T-helper 17 cell (primary cell): ENCODE data around the gene SNAPC4. TPM values are rescaled to one million over a fixed set of nuclear protein-coding genes. Genes with fewer than 3 reads are reported as not detected.

ENCODE experiments used
- ATAC-seq: fragments of 150-1000 bp; cut with Tn5 transposase; 2 replicates; pipeline ENCODE4 v1.10.0; 2021; ENCODE audit warnings: mild to moderate bottlenecking, moderate library complexity
- DNase-seq, 3 donors: peaks; one replicate each; pipeline versions ENCODE4 v3.0.0 to v3.0.0-alpha.2; 2020 to 2021
- H3K9me3 ChIP-seq: one replicate; pipeline ENCODE4 v1.7.0; 2013; ENCODE audit warnings: low read length, mild to moderate bottlenecking; ENCODE audit not compliant: control insufficient read depth, poor library complexity, severe bottlenecking
- H3K27ac Mint-ChIP-seq: one replicate; pipeline ENCODE4 v1.8.0; 2022; ENCODE audit warnings: mild to moderate bottlenecking, moderate library complexity, mixed read lengths
- H3K27me3 Mint-ChIP-seq: one replicate; pipeline ENCODE4 v1.8.0; 2022; ENCODE audit warnings: mixed read lengths
- H3K36me3 Mint-ChIP-seq: one replicate; pipeline ENCODE4 v1.8.0; 2022; ENCODE audit warnings: low read depth, mixed read lengths
- H3K4me1 Mint-ChIP-seq: one replicate; pipeline ENCODE4 v1.8.0; 2022; ENCODE audit warnings: mild to moderate bottlenecking, mixed read lengths
- H3K4me3 Mint-ChIP-seq: one replicate; pipeline ENCODE4 v1.8.0; 2022; ENCODE audit warnings: mild to moderate bottlenecking, moderate library complexity, mixed read lengths
- total RNA-seq, 4 donors: library from RNA in 2 of 4; stranded (reverse) in 2 of 4; gene quantifications; one replicate each; pipeline ENCODE4 v1.2.3 and lab custom pipeline; 2022 to 2026

Gene SNAPC4
- total RNA-seq, 2 donors from 2014 or later = 10.6 to 11.0 TPM

- no peaks in the 10 kb centered on the region for H3K9me3 ChIP-seq
- peak overlapping the region; percentile 74 for H3K27ac Mint-ChIP-seq
- H3K27me3 Mint-ChIP-seq = no peaks in the 10 kb centered on the region
- no peaks in the 10 kb centered on the region for H3K36me3 Mint-ChIP-seq
- H3K4me1 Mint-ChIP-seq = peaks cover 27% of the 10 kb centered on the region
- H3K4me3 Mint-ChIP-seq = peak overlapping the region; percentile 87
- peak; percentile 13 for ATAC-seq
- DNase-seq = peak; percentile 29 to 44 (median 40)
Measured at GRCh38 chr9:136399176-136400037, 563 bp downstream of the SNAPC4 start.

GRCh38 chr9:136398286-136398685 is 1.7 kb downstream of the SNAPC4 start:
- Mint-ChIP-seq H3K36me3 (no peaks in the 10 kb centered on the region), H3K4me3 (peak overlapping the region; percentile 87), H3K27me3 (no peaks in the 10 kb centered on the region), H3K27ac (no peak overlapping the region), H3K4me1 (peaks cover 18% of the 10 kb centered on the region)
- ATAC-seq (no peak), DNase-seq (no peak)
- no peaks in the 10 kb centered on the region for H3K9me3 ChIP-seq

- Mint-ChIP-seq H3K27me3 (no peaks in the 10 kb centered on the region), H3K4me1 (peaks cover 17% of the 10 kb centered on the region), H3K27ac (no peak overlapping the region), H3K36me3 (no peaks in the 10 kb centered on the region), H3K4me3 (no peak overlapping the region)
- DNase-seq (no peak), ATAC-seq (no peak)
- H3K9me3 ChIP-seq = no peaks in the 10 kb centered on the region
Measured at GRCh38 chr9:136397643-136398042, 2.3 kb downstream of the SNAPC4 start.

GRCh38 chr9:136396219-136396515 is 3.8 kb downstream of the SNAPC4 start:
- peaks cover 3% of the 10 kb centered on the region for H3K36me3 Mint-ChIP-seq
- ATAC-seq = no peak
- no peak overlapping the region for H3K27ac Mint-ChIP-seq
- H3K27me3 Mint-ChIP-seq = no peaks in the 10 kb centered on the region
- H3K4me3 Mint-ChIP-seq = no peak overlapping the region
- H3K4me1 Mint-ChIP-seq = peaks cover 18% of the 10 kb centered on the region
- no peaks in the 10 kb centered on the region for H3K9me3 ChIP-seq
- no peak for DNase-seq

GRCh38 chr9:136395345-136396218 is 4.4 kb downstream of the SNAPC4 start:
- no peaks in the 10 kb centered on the region for H3K9me3 ChIP-seq
- peaks cover 4% of the 10 kb centered on the region for H3K36me3 Mint-ChIP-seq
- H3K27ac Mint-ChIP-seq = no peak overlapping the region
- ATAC-seq = no peak
- no peak for DNase-seq
- no peaks in the 10 kb centered on the region for H3K27me3 Mint-ChIP-seq
- H3K4me3 Mint-ChIP-seq = no peak overlapping the region
- H3K4me1 Mint-ChIP-seq = peaks cover 17% of the 10 kb centered on the region

GRCh38 chr9:136395020-136395340 is 5.0 kb downstream of the SNAPC4 start:
- Mint-ChIP-seq H3K4me3 (no peak overlapping the region), H3K27me3 (no peaks in the 10 kb centered on the region), H3K4me1 (peaks cover 15% of the 10 kb centered on the region), H3K27ac (no peak overlapping the region), H3K36me3 (peaks cover 4% of the 10 kb centered on the region)
- no peaks in the 10 kb centered on the region for H3K9me3 ChIP-seq
- no peak for ATAC-seq
- DNase-seq = no peak

GRCh38 chr9:136394312-136395019 is 5.5 kb downstream of the SNAPC4 start:
- no peak for DNase-seq
- peaks cover 17% of the 10 kb centered on the region for H3K4me1 Mint-ChIP-seq
- no peaks in the 10 kb centered on the region for H3K9me3 ChIP-seq
- H3K27me3 Mint-ChIP-seq = no peaks in the 10 kb centered on the region
- no peak overlapping the region for H3K4me3 Mint-ChIP-seq
- no peak for ATAC-seq
- peaks cover 6% of the 10 kb centered on the region for H3K36me3 Mint-ChIP-seq
- H3K27ac Mint-ChIP-seq = no peak overlapping the region

GRCh38 chr9:136393531-136393930 is 6.4 kb downstream of the SNAPC4 start:
- peaks cover 10% of the 10 kb centered on the region for H3K4me1 Mint-ChIP-seq
- H3K4me3 Mint-ChIP-seq = no peak overlapping the region
- DNase-seq (no peak), ATAC-seq (no peak)
- H3K27me3 Mint-ChIP-seq = no peaks in the 10 kb centered on the region
- H3K36me3 Mint-ChIP-seq = peaks cover 6% of the 10 kb centered on the region
- no peak overlapping the region for H3K27ac Mint-ChIP-seq
- no peaks in the 10 kb centered on the region for H3K9me3 ChIP-seq

- H3K27me3 Mint-ChIP-seq = no peaks in the 10 kb centered on the region
- no peak overlapping the region for H3K4me3 Mint-ChIP-seq
- peaks cover 6% of the 10 kb centered on the region for H3K4me1 Mint-ChIP-seq
- H3K9me3 ChIP-seq = no peaks in the 10 kb centered on the region
- no peak overlapping the region for H3K27ac Mint-ChIP-seq
- no peak for ATAC-seq
- H3K36me3 Mint-ChIP-seq = peaks cover 6% of the 10 kb centered on the region
- no peak for DNase-seq
Measured at GRCh38 chr9:136392538-136393449, 7.2 kb downstream of the SNAPC4 start.

- ATAC-seq (no peak), DNase-seq (no peak)
- no peaks in the 10 kb centered on the region for H3K9me3 ChIP-seq
- Mint-ChIP-seq H3K4me3 (no peak overlapping the region), H3K27me3 (no peaks in the 10 kb centered on the region), H3K4me1 (peaks cover 6% of the 10 kb centered on the region), H3K36me3 (peaks cover 6% of the 10 kb centered on the region), H3K27ac (no peak overlapping the region)
Measured at GRCh38 chr9:136391737-136392537, 8.0 kb downstream of the SNAPC4 start.

- ATAC-seq (no peak), DNase-seq (no peak)
- no peak overlapping the region for H3K27ac Mint-ChIP-seq
- H3K36me3 Mint-ChIP-seq = peaks cover 6% of the 10 kb centered on the region
- H3K27me3 Mint-ChIP-seq = no peaks in the 10 kb centered on the region
- H3K4me1 Mint-ChIP-seq = peaks cover 15% of the 10 kb centered on the region
- H3K4me3 Mint-ChIP-seq = no peak overlapping the region
- no peaks in the 10 kb centered on the region for H3K9me3 ChIP-seq
Measured at GRCh38 chr9:136389396-136389795, 10.6 kb downstream of the SNAPC4 start.

- Mint-ChIP-seq H3K27me3 (no peaks in the 10 kb centered on the region), H3K36me3 (peaks cover 6% of the 10 kb centered on the region), H3K4me3 (no peak overlapping the region), H3K27ac (no peak overlapping the region), H3K4me1 (peaks cover 15% of the 10 kb centered on the region)
- DNase-seq (no peak), ATAC-seq (no peak)
- no peaks in the 10 kb centered on the region for H3K9me3 ChIP-seq
Measured at GRCh38 chr9:136387217-136387616, 12.8 kb downstream of the SNAPC4 start.
